ENCODE measurements around the gene ACP7.
"Not testable (repeated sequence)": the region's sequence is repeated elsewhere in the genome, so short reads cannot be mapped to it uniquely, and the experiment has no call there.

The ACP7 gene

DNA sequence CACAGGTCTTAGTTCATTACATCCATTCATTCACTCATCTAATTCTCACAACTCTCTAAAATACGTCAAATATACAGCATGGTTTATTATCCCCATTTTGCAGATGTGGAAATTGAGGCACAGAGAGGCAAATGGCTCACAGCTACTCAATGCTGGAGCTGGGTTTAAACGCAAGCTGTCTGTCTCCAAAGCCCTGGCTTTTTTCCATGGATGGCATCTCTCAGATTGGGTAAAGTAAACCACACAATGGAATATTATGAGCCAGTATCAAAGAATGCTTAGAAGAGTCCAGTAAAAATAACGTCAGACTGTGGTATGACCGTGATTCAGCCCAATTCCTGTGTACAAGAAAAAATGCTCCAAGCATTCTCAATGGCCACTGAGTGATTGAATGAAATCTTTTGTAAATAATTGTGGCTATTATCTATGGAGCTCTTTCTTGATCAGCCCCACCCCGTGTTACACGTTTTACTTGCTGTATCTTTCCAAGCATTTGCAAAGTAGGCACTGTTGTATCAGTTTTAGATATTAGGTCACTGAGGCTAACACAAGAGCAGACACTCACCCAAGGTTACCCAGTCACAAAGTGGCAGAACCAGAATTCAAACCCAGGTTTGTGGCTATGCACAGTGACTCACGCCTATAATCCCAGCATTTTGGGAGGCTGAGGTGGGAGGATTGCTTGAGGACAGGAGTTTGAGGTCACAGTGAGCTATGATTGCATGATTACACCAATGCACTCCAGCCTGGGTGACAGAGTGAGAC, 5.5 kb upstream of the ACP7 start:
- no peak for DNase-seq

DNA sequence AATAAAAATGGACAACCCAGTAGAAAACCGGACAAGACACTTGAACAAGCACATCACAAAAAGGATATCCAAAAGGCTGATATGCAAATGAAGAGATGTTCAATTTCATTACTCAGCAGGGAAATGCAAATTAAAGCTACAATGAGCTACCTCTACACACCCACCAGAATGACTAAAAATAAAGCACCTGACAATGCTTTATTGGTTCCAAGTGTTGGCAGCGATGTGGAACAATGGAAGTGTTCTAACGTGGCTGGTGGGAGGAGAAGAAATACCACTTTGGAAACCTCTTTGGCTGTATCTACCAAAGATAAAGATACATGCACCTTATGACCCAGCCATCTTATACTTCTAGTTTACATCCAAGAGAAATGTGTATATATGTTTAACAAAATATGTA, 3.7 kb upstream of the ACP7 start:
- DNase-seq = no peak

DNA sequence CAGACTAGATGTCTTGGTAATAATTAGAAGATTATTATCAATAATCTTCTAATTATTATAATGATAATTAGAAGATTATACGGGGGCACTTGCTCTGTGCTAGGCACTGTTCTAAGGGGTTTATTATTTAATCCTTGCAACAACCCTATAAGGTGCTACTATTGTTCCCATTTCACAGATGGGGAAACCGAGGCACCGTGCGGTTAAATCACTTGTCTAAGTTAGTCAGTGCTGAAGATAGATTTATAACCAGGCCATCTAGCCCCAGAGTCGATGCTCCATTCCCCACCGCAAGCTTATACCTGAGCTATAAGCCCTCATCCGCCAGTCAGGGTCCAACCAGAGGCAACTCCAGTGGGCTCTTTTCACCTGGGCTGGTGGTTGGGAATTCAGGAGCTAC, 2.0 kb upstream of the ACP7 start:
- DNase-seq = no peak

DNA sequence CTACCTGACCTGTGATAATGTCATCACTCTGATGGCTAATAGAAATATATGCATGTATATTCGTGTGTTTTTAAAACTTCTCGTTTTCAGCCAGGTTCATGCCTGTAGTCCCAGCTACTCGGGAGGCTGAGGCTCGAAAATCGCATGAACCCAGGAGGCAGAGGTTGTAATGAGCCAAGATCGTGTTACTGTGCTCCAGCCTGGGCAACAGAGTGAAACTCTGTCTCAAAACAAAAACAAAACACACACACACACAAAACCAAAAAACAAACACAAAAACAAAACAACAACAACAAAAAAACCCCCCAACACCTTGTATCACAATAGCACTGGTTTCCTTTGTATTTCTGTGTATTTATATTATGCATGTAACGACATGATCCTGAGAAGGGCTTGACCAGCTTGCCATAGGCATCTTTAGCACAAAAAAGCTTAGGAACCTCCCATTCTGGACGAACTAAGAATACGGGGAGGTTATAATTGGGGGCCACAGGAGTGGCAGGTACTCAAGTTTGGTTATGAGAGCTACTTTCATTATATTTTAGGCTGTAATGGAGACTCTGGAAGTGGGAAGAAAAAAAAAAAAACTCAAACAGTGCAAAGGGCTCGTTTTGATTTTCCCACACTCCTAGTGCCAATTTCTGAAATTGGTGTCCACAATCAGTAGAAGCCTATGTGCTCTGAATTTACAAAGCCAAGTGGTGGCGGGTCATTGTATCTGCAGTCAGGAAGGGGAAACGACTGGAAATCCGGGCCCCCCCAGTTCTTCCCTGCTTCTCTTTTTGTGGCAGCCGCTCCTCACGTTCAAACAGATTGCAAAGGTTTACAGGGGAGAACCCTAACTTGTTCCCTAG, 1.2 kb upstream of the ACP7 start:
- no peak for DNase-seq

GRCh38 chr19:39083599-39083982, 577 bp upstream of the ACP7 start:
- DNase-seq = peak; percentile 10

- no peak for DNase-seq
Observed at GRCh38 chr19:39084732-39085080, 538 bp downstream of the ACP7 start.

DNA sequence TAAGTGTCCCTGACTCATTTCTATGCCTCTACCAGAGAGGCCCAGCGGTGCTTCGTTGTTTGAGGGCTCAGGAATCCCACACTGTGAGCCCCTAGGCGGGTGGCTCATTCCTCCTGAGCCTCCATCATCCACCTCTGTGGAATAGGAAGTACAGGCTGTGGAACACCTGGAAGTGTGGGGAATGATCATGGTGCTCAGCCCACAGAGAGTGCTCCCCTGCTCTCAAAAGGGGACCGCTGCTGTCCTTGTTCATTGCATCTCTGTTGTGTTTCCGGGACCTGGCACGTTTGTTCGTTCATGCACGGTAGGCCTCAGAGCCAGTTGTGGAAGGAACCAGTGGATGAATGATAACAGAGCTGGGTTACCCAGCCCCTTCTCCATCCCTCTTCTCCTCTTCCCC, 1.2 kb downstream of the ACP7 start:
- no peak for DNase-seq

DNA sequence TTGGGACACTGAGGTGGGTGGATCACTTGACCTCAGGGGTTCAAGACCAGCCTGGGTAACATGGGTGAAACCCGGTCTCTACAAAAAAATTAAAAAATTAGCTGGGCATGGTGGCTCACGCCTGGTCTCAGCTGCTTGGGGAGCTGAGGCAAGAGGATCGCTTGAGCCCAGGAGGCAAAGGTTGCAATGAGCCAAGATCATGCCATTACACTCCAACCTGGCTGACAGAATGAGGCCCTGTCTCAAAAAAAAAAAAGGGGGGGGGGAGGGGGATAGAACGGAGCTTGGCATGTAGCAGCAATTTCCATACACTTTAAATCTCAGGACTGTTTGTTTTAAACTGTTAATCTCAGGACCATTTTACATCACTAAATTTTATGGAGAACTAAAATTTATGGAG, 2.2 kb downstream of the ACP7 start:
- no peak for DNase-seq

GRCh38 chr19:39087907-39088686, 3.9 kb downstream of the ACP7 start:
- no peak for DNase-seq

GRCh38 chr19:39090016-39090415, 5.8 kb downstream of the ACP7 start:
- not testable (repeated sequence) for DNase-seq

GRCh38 chr19:39090881-39091280, 6.7 kb downstream of the ACP7 start:
- no peak for DNase-seq

DNA sequence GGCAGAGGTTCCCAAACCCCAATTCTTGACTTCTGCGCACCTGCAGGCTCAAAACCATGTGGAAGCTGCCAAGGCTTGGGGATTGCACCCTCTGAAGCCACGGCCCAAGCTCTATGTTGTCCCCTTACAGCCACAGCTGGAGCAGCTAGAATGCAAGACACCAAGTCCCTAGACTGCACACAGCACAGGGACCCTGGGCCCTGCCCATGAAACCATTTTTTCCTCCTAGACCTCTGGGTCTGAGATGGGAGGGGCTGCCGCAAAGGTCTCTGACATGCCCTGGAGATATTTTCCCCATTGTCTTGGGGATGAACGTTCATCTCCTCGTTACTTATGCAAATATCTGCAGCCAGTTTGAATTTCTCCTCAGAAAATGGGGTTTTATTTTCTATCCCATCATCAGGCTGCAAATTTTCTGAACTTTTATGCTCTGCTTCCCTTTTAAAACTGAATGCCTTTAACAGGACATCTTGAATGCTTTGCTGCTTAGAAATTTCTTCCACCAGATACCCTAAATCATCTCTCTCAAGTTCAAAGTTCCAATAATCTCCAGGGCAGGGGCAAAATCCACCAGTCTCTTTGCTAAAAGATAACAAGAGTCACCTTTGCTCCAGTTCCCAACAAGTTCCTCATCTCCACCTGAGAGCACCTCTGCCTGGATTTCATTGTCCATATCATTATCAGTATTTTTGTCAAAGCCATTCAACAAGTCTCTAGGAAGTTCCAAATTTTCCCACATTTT, 11.8 kb downstream of the ACP7 start:
- not testable (repeated sequence) for DNase-seq

DNA sequence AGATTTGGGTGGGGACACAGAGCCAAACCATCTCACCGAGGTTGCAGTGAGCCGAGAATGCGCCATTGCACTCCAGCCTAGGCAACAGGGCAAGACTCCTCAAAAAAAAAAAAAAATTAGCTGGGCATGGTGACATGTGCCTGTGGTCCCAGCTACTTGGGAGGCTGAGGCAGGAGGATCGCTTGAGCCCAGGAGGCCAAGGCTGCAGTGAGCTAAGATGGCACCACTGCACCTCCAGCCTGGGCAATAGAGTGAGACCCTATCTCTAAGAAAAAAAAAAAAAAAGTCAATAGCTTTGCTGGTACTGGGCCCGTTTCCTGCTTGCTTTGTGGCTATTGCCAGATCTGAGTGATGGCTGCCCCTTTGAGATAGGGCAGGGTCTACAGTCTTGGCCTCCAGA, 13.1 kb downstream of the ACP7 start:
- DNase-seq = no peak

DNA sequence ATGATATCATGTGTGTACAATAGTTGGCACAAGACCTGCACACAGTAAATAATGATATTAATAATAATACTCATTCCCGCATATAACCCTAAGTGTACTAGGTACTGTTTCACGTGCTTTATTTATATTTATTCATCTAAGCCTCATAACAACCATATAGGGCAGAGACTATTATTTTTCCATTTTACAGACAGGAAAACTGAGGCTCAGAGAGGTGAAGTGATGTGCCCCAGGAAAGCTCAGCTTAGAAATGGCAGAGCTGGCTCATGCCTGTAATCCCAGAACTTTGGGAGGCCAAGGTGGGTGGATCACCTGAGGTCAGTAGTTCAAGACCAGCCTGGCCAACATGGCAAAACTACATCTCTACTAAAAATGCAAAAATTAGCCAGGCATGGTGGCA, 13.6 kb downstream of the ACP7 start:
- DNase-seq = no peak

GRCh38 chr19:39098365-39099269, 14.4 kb downstream of the ACP7 start:
- no peak for DNase-seq

GRCh38 chr19:39099341-39099740, 15.2 kb downstream of the ACP7 start:
- DNase-seq = no peak

DNA sequence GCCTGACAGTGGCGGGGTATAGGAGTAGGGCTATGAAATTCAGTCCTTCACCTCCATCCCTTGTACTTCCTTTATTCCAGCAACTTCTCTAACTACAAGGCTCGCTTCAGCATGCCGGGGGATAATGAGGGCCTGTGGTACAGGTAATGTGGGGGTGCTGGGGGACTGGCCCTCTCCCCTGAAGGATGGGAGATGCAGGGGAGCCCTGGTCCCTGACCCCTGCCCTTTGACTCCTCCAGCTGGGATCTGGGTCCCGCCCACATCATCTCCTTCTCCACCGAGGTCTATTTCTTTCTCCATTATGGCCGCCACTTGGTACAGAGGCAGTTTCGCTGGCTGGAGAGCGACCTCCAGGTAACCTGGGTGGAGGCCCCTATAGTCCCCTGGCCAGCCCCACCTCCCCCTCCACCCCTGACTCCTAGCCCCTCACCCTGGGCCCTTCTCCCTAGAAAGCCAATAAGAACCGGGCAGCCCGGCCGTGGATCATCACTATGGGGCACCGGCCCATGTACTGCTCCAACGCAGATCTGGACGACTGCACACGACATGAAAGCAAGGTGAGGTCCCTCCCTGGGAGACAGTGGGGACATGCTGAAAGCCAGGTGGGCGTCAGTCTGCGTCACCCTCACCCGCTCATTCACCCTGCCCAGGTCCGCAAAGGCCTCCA, 16.5 kb downstream of the ACP7 start:
- no peak for DNase-seq

DNA sequence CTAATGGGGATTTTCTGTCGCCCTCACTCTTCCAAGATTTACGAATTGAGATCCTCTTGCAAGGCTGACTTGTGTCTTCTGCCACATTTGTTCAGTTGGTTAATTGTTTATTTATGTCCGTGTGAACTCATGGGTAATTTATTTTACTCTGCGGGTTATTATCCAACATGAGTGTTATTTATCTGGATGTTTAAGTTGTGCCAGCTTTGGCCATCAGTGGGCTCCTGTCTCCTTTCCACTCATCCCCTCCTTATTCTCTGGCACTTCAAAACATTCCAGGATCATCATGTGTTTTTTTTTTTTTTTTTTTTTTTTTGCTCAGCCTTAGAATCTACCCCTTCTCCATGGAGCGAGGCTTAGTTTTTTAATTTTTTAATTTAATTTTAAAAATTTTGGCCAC, 19.0 kb downstream of the ACP7 start:
- DNase-seq = no peak

DNA sequence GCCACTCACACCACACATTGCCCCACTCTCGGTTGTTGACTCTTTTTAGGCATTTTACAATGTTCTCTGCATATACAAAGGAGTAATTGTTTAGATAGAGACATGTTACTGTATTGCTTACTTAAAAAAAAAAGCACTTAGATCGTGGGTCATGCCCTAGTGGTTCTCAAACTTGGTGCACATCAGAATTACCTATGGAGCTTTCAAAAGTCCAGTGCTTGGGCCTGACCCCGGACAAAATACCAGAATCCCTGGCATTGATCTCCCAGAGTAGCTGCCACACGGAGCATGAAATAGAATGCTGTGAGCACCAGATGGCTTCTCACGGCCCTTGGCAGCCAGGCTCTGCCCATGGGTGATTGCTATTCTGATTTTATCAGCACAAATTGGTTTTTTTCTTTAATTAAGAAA, 20.0 kb downstream of the ACP7 start:
- no peak for DNase-seq

DNA sequence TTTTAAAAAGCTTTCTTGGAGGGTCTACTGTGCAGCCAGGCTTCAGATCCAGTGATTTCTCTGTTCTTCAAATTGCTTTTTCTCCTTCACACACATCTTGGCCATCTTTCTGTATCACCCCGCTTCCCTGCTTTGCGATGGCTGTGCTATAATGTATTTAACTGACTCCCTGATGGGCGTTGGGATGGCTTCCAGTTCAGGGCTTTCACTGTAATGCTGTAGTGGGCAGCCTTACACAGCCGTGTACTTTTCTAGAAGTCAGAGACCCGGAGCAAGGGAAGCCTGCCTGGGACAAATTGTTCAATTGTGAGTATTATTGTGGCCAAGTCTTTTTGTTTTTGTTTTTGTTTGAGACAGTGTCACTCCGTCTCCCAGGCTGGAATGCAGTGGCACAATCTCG, 22.0 kb downstream of the ACP7 start:
- DNase-seq = no peak

DNA sequence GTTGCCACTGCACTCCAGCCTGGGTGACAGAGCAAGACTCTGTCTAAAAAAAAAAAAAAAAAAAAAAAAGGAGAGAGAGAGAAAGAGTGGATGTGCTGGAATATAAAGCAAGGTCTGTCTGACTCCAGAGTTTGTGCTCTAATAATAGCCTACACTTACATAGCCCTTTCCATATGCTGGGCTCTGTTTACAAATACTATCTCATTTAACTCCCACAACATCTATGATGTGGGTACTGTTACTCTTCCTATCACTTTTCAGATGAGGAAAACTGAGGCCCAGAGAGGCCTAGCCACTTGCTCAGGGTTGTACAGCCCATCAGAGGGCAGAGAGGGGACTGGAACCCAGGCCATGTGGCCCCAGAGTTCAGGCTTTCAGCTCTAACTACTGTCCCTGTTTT, 25.5 kb downstream of the ACP7 start:
- DNase-seq = no peak
